Common myeloid progenitor, CD34-positive (primary cell): Measurements from ENCODE around the gene NALCN.

Source experiments
- CTCF ChIA-PET: fragments of 350-600 bp; sonication (Branson Sonifier 250); formaldehyde crosslinking; loops from one replicate; lab custom pipeline; 2021; ENCODE audit warnings: antibody characterized with exemption; lab: Charles Lee
- POLR2A ChIA-PET: fragments of 350-600 bp; sonication (Branson Sonifier 250); formaldehyde crosslinking; loops from one replicate; lab custom pipeline; 2021; ENCODE audit warnings: antibody characterized with exemption; lab: Charles Lee
- DNase-seq, 3 donors: peaks; one replicate each; pipeline versions ENCODE4 v3.0.0 to v3.0.0-alpha.2; 2013
- H3K27ac ChIP-seq, 2 experiments: 1 replicate in 1 of 2; 2 replicates in 1 of 2; pipeline ENCODE4 v1.7.0; 2013; ENCODE audit warnings: inconsistent platforms in 2 of 2, low read length in 2 of 2, mild to moderate bottlenecking in 2 of 2, low read depth in 1 of 2, moderate library complexity in 1 of 2; ENCODE audit not compliant: severe bottlenecking in 2 of 2, insufficient read depth in 1 of 2, poor library complexity in 1 of 2
- H3K27me3 ChIP-seq, 5 experiments: replicated peaks in 2 of 5; 1 replicate in 3 of 5; 2 replicates in 2 of 5; pipeline versions ENCODE4 v1.6.1 to v1.7.0; 2013; ENCODE audit warnings: low read length in 4 of 5, mild to moderate bottlenecking in 2 of 5, moderate library complexity in 2 of 5, inconsistent platforms in 1 of 5; ENCODE audit not compliant: insufficient read depth in 5 of 5, control insufficient read depth in 4 of 5
- H3K36me3 ChIP-seq, 4 experiments: 1 replicate in 2 of 4; 2 replicates in 2 of 4; pipeline versions ENCODE4 v1.6.1 to v1.7.0; 2013; ENCODE audit warnings: low read length in 3 of 4, control low read depth in 1 of 4, mild to moderate bottlenecking in 1 of 4; ENCODE audit not compliant: control insufficient read depth in 4 of 4, insufficient read depth in 4 of 4
- H3K4me1 ChIP-seq, 4 experiments: 1 replicate in 3 of 4; 2 replicates in 1 of 4; pipeline versions ENCODE4 v1.6.1 to v1.7.1; 2013; ENCODE audit warnings: low read length in 3 of 4, mild to moderate bottlenecking in 3 of 4, control low read depth in 1 of 4, inconsistent platforms in 1 of 4, moderate library complexity in 1 of 4; ENCODE audit not compliant: control insufficient read depth in 4 of 4, insufficient read depth in 4 of 4; ENCODE audit errors: control extremely low read depth in 1 of 4
- H3K4me3 ChIP-seq, 7 experiments: 1 replicate in 4 of 7; 2 replicates in 3 of 7; pipeline versions ENCODE4 v1.5.1 to v1.7.0; 2013; ENCODE audit warnings: mild to moderate bottlenecking in 7 of 7, low read length in 6 of 7, moderate library complexity in 6 of 7, inconsistent platforms in 2 of 7, low read depth in 2 of 7, control low read depth in 1 of 7; ENCODE audit not compliant: insufficient read depth in 4 of 7, control insufficient read depth in 1 of 7; ENCODE audit errors: extremely low read depth in 1 of 7
- H3K9me3 ChIP-seq, 5 experiments: 1 replicate in 4 of 5; 2 replicates in 1 of 5; pipeline versions ENCODE4 v1.6.1 to v1.7.1; 2013; ENCODE audit warnings: low read length in 4 of 5, mild to moderate bottlenecking in 2 of 5, inconsistent platforms in 1 of 5, low read depth in 1 of 5, moderate library complexity in 1 of 5; ENCODE audit not compliant: control insufficient read depth in 4 of 5, insufficient read depth in 2 of 5; ENCODE audit errors: control extremely low read depth in 1 of 5
- WGBS: methylation state at CpG from one replicate; pipeline ENCODE4 v1.1.5; 2013; ENCODE audit not compliant: insufficient coverage; 5-methylcytosine and 5-hydroxymethylcytosine counted together

The NALCN gene

DNA sequence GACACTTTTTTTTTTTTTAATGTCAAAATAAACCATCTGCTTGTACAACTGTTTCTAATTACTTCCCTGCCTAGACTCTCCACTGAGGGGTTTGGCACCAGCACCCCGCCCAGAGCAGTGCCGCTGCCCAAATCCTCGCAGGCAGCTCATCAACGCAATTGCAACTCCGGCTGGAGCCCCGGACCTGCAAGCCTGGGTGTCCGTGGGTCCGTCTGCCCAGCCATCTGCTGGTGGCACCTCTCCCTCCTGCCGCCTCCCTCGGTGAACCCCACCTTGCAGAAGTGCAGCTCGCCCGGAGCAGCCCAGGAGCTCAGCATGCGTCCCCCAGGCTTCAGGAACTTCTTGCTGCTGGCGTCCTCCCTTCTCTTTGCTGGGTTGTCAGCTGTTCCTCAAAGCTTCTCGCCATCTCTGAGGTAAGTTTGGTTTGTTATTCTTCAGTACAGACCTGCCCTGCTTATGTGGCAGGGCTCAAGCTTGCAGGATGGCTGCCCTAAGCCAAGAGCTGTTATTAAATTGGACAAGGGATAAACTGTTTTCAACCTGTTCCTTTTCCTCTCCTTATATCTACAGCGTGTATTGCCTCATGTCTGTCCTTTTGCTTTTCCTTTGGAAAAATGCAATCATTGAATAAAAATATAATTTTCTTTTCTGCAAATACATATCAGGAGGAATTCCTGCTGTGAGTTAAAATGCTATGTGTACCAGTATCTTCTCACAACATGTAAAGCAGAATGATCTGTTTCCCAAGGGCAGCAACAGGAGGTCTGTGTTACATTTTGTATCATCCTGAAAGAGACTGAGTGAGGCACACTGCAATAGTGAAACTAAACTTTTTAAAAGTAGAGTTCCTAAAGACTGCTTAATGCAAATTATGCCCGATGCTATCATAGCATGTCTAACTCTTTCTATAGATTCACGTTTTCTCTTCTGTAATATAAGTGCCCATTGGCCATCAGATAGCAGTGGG lies 36.5 kb upstream of the NALCN start, which contains the start of gene ITGBL1:
Gene ITGBL1 (plus strand): TSS at position 157 of the 967 bp plus-strand sequence. CDS start 159 bp downstream, at position 316.
- Histone ChIP-seq H3K36me3 (no peaks in the 10 kb centered on the region), H3K27me3 (peaks cover 2 to 19% (median 6%) of the 10 kb centered on the region in 5 experiments), H3K4me1 (peaks cover 0 to 7% (median 3%) of the 10 kb centered on the region in 4 experiments), H3K27ac (no peak within 1 kb of the TSS), H3K9me3 (no peaks in the 10 kb centered on the region), H3K4me3 (peak within 1 kb of the TSS in 3 of 7 experiments; percentile 10 to 69 (median 58))
- DNase-seq, result peak in 2 of 3 donors; percentile 5 to 7
- POLR2A ChIA-PET, result no interaction called here
- WGBS, result 76% methylated on average over 13 of the region's 18 CpGs
- CTCF ChIA-PET, result interaction anchor here (1.9 kb wide), 1 partner anchor 308 kb away, joined by 6 read pairs; no protein-coding TSS in a partner anchor

- Histone ChIP-seq H3K27ac (no peak overlapping the region), H3K4me1 (peaks cover 0 to 7% (median 3%) of the 10 kb centered on the region in 4 experiments), H3K9me3 (no peaks in the 10 kb centered on the region), H3K4me3 (no peak overlapping the region), H3K36me3 (no peaks in the 10 kb centered on the region), H3K27me3 (peaks cover 2 to 19% (median 6%) of the 10 kb centered on the region in 5 experiments)
- ChIA-PET POLR2A (no interaction called here), CTCF (no interaction called here)
- no peak for DNase-seq
Measured at GRCh38 chr13:101451641-101452040, 35.3 kb upstream of the NALCN start.

DNA sequence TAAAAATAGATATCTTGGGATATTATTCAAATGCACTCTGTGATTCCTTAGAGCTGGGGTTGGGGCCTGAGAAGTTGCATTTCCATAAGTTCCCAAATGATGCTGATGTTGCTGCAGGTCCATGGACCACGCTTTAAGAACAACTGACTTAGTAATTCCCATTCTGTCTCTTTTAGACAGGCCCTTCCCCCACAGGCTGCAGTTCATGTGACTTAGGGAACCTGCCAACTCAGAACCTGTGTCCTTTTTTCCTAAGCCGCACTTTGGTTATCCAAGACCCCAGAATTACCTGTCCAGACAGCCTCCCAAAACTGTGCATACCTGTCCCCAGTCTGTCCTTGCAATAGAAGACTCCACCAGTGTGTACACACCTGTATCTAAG lies 34.4 kb upstream of the NALCN start:
- ChIA-PET CTCF (no interaction called here), POLR2A (no interaction called here)
- H3K36me3 ChIP-seq, result no peaks in the 10 kb centered on the region
- 92% methylated on average over 2 of the region's 2 CpGs for WGBS
- H3K4me3 ChIP-seq, result no peak overlapping the region
- no peaks in the 10 kb centered on the region for H3K9me3 ChIP-seq
- H3K27me3 ChIP-seq, result peaks cover 2 to 19% (median 6%) of the 10 kb centered on the region in 5 experiments
- DNase-seq, result no peak
- no peak overlapping the region for H3K27ac ChIP-seq
- peaks cover 0 to 7% (median 3%) of the 10 kb centered on the region in 4 experiments for H3K4me1 ChIP-seq

- Histone ChIP-seq H3K36me3 (no peaks in the 10 kb centered on the region), H3K27me3 (peaks cover 2 to 19% (median 6%) of the 10 kb centered on the region in 5 experiments), H3K4me3 (no peak overlapping the region), H3K27ac (no peak overlapping the region), H3K9me3 (no peaks in the 10 kb centered on the region), H3K4me1 (peaks cover 0 to 7% (median 3%) of the 10 kb centered on the region in 4 experiments)
- WGBS, result 86% methylated on average over 1 of the region's 5 CpGs
- POLR2A ChIA-PET, result no interaction called here
- CTCF ChIA-PET, result no interaction called here
- DNase-seq, result no peak
Measured at GRCh38 chr13:101449790-101450748, 33.8 kb upstream of the NALCN start.

DNA sequence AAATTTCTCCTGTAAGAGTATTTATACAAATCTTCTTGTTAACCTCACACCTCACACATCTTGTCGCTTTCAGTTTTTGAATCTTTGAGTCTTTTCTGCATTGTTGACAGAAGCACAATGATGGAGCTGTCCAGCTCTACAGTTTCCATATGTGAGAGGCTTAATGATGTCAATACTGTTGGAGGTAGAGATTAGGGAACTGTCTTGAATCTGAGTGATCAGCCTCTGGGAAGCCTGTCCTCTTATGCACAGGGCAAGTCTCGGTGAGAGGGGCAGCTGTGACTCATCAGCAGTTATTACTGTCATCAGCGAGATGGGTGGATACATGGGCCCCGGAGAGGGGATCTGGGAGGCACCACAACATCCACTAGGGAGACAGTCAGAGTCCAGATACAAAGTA lies 31.5 kb upstream of the NALCN start:
- H3K9me3 ChIP-seq, result no peaks in the 10 kb centered on the region
- no peaks in the 10 kb centered on the region for H3K4me1 ChIP-seq
- H3K27me3 ChIP-seq, result peaks cover 0 to 8% (median 0%) of the 10 kb centered on the region in 5 experiments
- no peak overlapping the region for H3K27ac ChIP-seq
- DNase-seq, result no peak
- no peak overlapping the region for H3K4me3 ChIP-seq
- WGBS, result 85% methylated on average over 2 of the region's 4 CpGs
- ChIA-PET CTCF (no interaction called here), POLR2A (no interaction called here)
- no peaks in the 10 kb centered on the region for H3K36me3 ChIP-seq

DNA sequence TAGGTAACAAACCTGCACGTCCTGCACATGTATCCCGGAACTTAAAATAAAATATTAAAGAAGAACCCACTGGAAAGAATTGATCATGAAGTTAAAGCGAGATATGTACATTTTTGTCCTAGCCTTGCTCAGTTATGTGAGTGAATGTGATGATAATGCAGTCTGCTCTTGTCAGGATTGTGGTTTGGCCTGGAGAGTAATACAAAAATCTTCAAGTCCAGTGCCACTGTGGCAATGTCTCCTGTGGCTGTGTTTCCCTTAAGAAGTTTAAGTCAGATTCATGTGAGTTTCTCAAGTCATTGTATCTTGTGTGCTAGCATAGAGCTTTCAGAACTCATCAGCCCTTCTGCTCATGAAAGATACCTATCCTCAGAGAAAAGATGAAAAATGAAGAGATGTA lies 18.2 kb upstream of the NALCN start:
- DNase-seq, result no peak
- Histone ChIP-seq H3K27me3 (peaks cover 0 to 2% (median 0%) of the 10 kb centered on the region in 5 experiments), H3K36me3 (no peaks in the 10 kb centered on the region), H3K4me1 (no peaks in the 10 kb centered on the region), H3K4me3 (no peak overlapping the region), H3K9me3 (no peaks in the 10 kb centered on the region), H3K27ac (no peak overlapping the region)
- ChIA-PET POLR2A (no interaction called here), CTCF (interaction anchor here (0.6 kb wide), 1 partner anchor 61 kb away, joined by 3 read pairs; no protein-coding TSS in a partner anchor)
- WGBS, result 100% methylated on average over 1 of the region's 3 CpGs
